Measurements from ENCODE around the gene RFX8. TPM values are rescaled to one million over a fixed set of nuclear protein-coding genes. Genes with fewer than 3 reads are reported as not detected.

The RFX8 gene
- total and polyA plus RNA-seq, 2 donors (not counting 3 experiments of a cell fraction or from before 2014, with no cell fraction given): 0.21 to 1.00 TPM

GRCh38 chr2:101440127-101440738 lies 34.7 kb downstream of the RFX8 start:
- H3K4me1 ChIP-seq (ENCODE audit: control insufficient read depth, extremely low read depth, insufficient read depth, low read length): peaks cover 15% of the 10 kb centered on the region
- dilution Hi-C loops (cut with MboI; ENCODE audit: extremely low pct_ligation_motif_present, low sequenced_read_pairs) (no loop called here), intact Hi-C loops (cut with micrococcal nuclease) (no loop called here)
- no peak overlapping the region for H3K9ac ChIP-seq (replicated peaks; ENCODE audit: extremely low read depth, insufficient read depth, low read length)
- BruUV-seq (replicated peaks): no TSS peak
- TF ChIP-seq CTCF (IDR thresholded peaks at IDR 0.05; ENCODE audit: extremely low read depth in 1 of 2, insufficient read depth in 1 of 2, low read depth in 1 of 2, low read length in 2 of 2) (no peak), GATA2 (IDR thresholded peaks at IDR 0.05; ENCODE audit: insufficient read depth, insufficient read length, low read depth, low read length) (no peak), JUN (IDR thresholded peaks at IDR 0.05; ENCODE audit: borderline replicate concordance, insufficient read depth, insufficient read length, low read depth) (no peak), POLR2A (IDR thresholded peaks at IDR 0.05; ENCODE audit: low read depth, low read length) (no peak), POLR2AphosphoS5 (IDR thresholded peaks at IDR 0.05; ENCODE audit: insufficient read depth, low read depth, low read length) (no peak), EZH2 (IDR thresholded peaks at IDR 0.05; ENCODE audit: borderline replicate concordance, low read depth, low read length, severe bottlenecking) (no peak), FOS (IDR thresholded peaks at IDR 0.05; ENCODE audit: borderline replicate concordance, insufficient read depth, low read length) (no peak), MYC (IDR thresholded peaks at IDR 0.05; ENCODE audit: low read depth, low read length) (no peak), MAX (IDR thresholded peaks at IDR 0.05; ENCODE audit: insufficient read depth, insufficient read length) (no peak)
- H3K36me3 ChIP-seq (ENCODE audit: control insufficient read depth in 2 of 2, extremely low read depth in 1 of 2, insufficient read depth in 2 of 2, low read length in 2 of 2): no peaks in the 10 kb centered on the region
- H3K27me3 ChIP-seq (ENCODE audit: control insufficient read depth in 2 of 2, insufficient read depth in 2 of 2, low read length in 2 of 2): no peaks in the 10 kb centered on the region
- H3K4me3 ChIP-seq (replicated peaks in 1 of 3; ENCODE audit: insufficient read depth in 1 of 3, low read depth in 1 of 3, low read length in 3 of 3): no peak overlapping the region
- H3K9me1 ChIP-seq (replicated peaks; ENCODE audit: control insufficient read depth, extremely low read depth, insufficient read depth, low read length): no peaks in the 10 kb centered on the region
- no peak overlapping the region for H3K4me2 ChIP-seq (ENCODE audit: insufficient read depth, low read length)
- H3K79me2 ChIP-seq (ENCODE audit: control insufficient read depth, insufficient read depth, low read length): no peaks in the 10 kb centered on the region
- H4K20me1 ChIP-seq (replicated peaks; ENCODE audit: control insufficient read depth, extremely low read depth, insufficient read depth, low read length): no peaks in the 10 kb centered on the region
- H2AFZ ChIP-seq (ENCODE audit: low read depth, low read length): no peak overlapping the region
- DNase-seq (ENCODE audit: low read depth, low spot score): peak; percentile 86
- no peak overlapping the region for H3K27ac ChIP-seq (ENCODE audit: insufficient read depth, low read depth, low read length)
- CTCF ChIA-PET: no interaction called here
- no peak for FAIRE-seq
- no peaks in the 10 kb centered on the region for H3K9me3 ChIP-seq (replicated peaks; ENCODE audit: control insufficient read depth, insufficient read depth, low read length)
- POLR2A ChIA-PET: no interaction called here

All from endothelial cell of umbilical vein (primary cell).